Measurements from ENCODE around the gene RFX8.

DNA sequence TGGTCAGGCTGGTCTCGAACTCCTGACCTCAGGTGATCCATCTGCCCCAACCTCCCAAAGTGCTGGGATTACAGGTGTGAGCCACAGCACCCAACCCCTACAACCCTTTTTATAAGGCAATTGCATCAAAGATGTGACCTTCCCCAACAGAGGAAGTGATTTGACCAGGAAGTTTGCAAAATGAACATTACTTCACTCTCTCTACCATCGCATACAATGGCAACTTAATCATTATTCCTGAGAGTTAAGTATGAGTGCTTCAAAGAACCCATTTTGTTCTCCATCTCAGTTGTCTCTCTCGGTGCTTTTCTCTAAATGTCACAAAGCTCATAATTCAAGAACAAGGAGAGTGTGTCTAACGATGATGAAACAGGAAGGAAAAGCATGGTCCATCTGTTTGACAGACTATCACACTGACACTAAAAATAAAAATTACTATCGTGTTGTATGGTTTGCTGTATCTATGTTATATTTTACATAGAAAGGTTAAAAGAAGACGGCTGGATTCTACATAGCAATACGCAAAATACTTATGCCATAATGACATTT is 69.5 kb downstream of the RFX8 start:
- TF ChIP-seq, protein P1, sequence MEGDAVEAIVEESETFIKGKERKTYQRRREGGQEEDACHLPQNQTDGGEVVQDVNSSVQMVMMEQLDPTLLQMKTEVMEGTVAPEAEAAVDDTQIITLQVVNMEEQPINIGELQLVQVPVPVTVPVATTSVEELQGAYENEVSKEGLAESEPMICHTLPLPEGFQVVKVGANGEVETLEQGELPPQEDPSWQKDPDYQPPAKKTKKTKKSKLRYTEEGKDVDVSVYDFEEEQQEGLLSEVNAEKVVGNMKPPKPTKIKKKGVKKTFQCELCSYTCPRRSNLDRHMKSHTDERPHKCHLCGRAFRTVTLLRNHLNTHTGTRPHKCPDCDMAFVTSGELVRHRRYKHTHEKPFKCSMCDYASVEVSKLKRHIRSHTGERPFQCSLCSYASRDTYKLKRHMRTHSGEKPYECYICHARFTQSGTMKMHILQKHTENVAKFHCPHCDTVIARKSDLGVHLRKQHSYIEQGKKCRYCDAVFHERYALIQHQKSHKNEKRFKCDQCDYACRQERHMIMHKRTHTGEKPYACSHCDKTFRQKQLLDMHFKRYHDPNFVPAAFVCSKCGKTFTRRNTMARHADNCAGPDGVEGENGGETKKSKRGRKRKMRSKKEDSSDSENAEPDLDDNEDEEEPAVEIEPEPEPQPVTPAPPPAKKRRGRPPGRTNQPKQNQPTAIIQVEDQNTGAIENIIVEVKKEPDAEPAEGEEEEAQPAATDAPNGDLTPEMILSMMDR (IDR thresholded peaks at IDR 0.05), result no peak
- TF ChIP-seq POLR2A (IDR thresholded peaks at IDR 0.05), result no peak
